Kidney tubule cell (primary cell): ENCODE measurements around the gene CD81.

ENCODE experiments used
- DNase-seq: peaks from one replicate; pipeline ENCODE4 v3.0.0-alpha.2; 2018; ENCODE audit warnings: low spot score

The CD81 gene

GRCh38 chr11:2404735-2405196 is 27.7 kb downstream of the CD81 start:
- no peak for DNase-seq

- DNase-seq = no peak
These were observed 29.3 kb downstream of the CD81 start for GRCh38 chr11:2406451-2406850.

GRCh38 chr11:2406878-2407410 is 29.8 kb downstream of the CD81 start:
- no peak for DNase-seq

- no peak for DNase-seq
These were observed 31.6 kb downstream of the CD81 start for GRCh38 chr11:2408671-2409070.

GRCh38 chr11:2409126-2409525 is 32.0 kb downstream of the CD81 start:
- no peak for DNase-seq

GRCh38 chr11:2409611-2410468 is 32.7 kb downstream of the CD81 start:
- DNase-seq = no peak

- no peak for DNase-seq
These were observed 33.5 kb downstream of the CD81 start for GRCh38 chr11:2410616-2411015.

GRCh38 chr11:2411446-2412305 is 34.6 kb downstream of the CD81 start:
- DNase-seq = no peak

GRCh38 chr11:2412323-2412722 is 35.2 kb downstream of the CD81 start:
- DNase-seq = no peak

GRCh38 chr11:2413742-2414579 is 36.9 kb downstream of the CD81 start:
- no peak for DNase-seq

- DNase-seq = no peak
These were observed 37.5 kb downstream of the CD81 start for GRCh38 chr11:2414616-2415015.

- no peak for DNase-seq
These were observed 38.1 kb downstream of the CD81 start for GRCh38 chr11:2415171-2415570.

- no peak for DNase-seq
These were observed 38.7 kb downstream of the CD81 start for GRCh38 chr11:2415601-2416380.

GRCh38 chr11:2416765-2417164 is 39.7 kb downstream of the CD81 start:
- DNase-seq = no peak

GRCh38 chr11:2417856-2418692 is 41.0 kb downstream of the CD81 start:
- no peak for DNase-seq

GRCh38 chr11:2418693-2419360 is 41.7 kb downstream of the CD81 start:
- DNase-seq = no peak

- DNase-seq = peak; percentile 72
These were observed 42.8 kb downstream of the CD81 start for GRCh38 chr11:2419638-2420501.

GRCh38 chr11:2420502-2421225 is 43.6 kb downstream of the CD81 start:
- DNase-seq = peak; percentile 67
